ENCODE measurements around the gene SPR. TPM values are rescaled to one million over a fixed set of nuclear protein-coding genes. Genes with fewer than 3 reads are reported as not detected.

The SPR gene
- 18.5 and 22.7 TPM in 2 replicates for total RNA-seq

DNA sequence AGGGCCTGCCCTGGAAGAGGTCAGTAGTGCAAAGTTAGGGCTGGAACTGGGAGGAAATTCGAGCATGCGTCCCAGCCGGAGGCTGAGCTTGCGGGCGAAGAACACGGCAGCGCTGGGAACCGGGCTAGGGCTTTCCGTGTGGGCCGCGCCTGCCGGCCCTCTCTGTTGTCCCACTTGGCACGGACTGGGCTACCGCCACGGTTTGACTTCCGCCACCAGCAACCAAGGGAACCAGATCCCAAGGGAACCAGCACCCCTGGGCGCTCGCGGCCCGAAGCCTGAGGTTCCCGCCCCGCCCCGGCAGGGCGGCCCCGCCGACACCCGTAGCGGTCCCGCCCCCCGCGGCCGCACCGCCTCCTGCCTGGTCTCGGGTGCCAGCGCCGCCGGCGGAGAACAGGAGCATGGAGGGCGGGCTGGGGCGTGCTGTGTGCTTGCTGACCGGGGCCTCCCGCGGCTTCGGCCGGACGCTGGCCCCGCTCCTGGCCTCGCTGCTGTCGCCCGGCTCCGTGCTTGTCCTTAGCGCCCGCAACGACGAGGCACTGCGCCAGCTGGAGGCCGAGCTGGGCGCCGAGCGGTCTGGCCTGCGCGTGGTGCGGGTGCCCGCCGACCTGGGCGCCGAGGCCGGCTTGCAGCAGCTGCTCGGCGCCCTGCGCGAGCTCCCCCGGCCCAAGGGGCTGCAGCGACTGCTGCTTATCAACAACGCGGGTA is at the start of gene SPR:
Gene SPR, plus strand, starts transcription at position 377 of the 708 bp plus-strand sequence. Its CDS starts 25 bp downstream, at position 402.

DNA sequence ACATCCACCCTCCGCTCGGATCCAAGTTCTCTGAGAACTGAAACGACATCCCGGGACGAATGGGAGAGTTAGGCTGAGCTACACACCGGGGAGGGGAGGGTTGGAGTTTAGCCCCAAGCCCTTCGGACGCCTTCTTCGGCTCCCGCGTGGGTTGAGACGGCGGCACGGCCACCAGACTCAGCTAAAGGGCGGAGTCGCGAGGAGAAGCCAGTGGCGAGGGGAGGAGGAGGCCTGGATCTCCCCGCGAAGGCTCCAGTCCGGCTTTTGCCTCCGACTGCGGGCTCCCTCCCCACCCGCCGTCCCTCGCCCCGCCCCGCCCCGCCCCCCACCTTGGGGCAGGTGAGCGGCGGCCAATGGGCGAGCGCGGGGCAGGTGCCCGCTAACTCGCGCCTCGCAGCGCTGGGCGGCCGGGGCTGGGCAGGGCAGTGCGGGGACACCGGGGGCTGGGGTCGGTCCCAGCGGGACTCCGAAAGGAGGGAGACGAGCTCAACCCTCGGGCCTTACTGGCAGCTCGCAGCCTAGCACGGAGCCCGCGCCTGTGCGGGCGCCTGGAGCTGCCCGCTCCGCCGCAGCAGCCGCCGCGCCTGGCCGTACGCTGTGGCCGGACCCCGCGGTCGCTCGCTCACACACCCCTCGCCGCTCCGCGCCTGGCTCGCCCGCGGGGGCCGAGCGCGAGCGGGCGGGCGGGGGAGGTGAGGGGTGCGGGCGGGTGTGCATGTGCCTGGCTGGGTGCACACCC is 30.1 kb downstream of the SPR start, which contains the start of gene EMX1:
Gene EMX1, plus strand, starts transcription at position 382 of the 739 bp plus-strand sequence. Its CDS starts 334 bp downstream, at position 716.

Other genes starting within 250 kb of the SPR start
- gene EXOC6B, start 61.4 kb upstream of the SPR start, total RNA-seq = 21.8 and 26.4 TPM in 2 replicates
- not detected in 2 replicates for gene EMX1, start 30.1 kb downstream of the SPR start, total RNA-seq
- 4.2 and 7.9 TPM in 2 replicates for gene SFXN5, start 184.3 kb downstream of the SPR start, total RNA-seq
- gene RAB11FIP5, start 225.5 kb downstream of the SPR start, total RNA-seq = 33.2 and 40.7 TPM in 2 replicates

Data from cardiac atrium fibroblast (primary cell).